CD14-positive monocyte (primary cell): Measurements from ENCODE around the gene TBC1D22A. TPM values are rescaled to one million over a fixed set of nuclear protein-coding genes. Genes with fewer than 3 reads are reported as not detected.

ENCODE experiments used
- DNase-seq, 3 donors: peaks; one replicate each; pipeline ENCODE4 v3.0.0-alpha.2; 2011 to 2022
- H2AFZ ChIP-seq: 2 replicates; pipeline ENCODE4 v1.6.0; 2012; ENCODE audit warnings: mild to moderate bottlenecking, low read depth, low read length, inconsistent platforms; ENCODE audit not compliant: insufficient read depth, poor library complexity, severe bottlenecking
- H3K27ac ChIP-seq, 2 donors: 1 replicate in 1 of 2; 2 replicates in 1 of 2; pipeline ENCODE4 v1.5.1; 2012 to 2013; ENCODE audit warnings: low read length in 2 of 2, control low read depth in 1 of 2, inconsistent platforms in 1 of 2, low read depth in 1 of 2, mild to moderate bottlenecking in 1 of 2
- H3K27me3 ChIP-seq, 2 donors: one replicate each; pipeline versions ENCODE4 v1.6.0 to v1.6.1; 2011 to 2013; ENCODE audit warnings: low read length in 2 of 2; ENCODE audit not compliant: control insufficient read depth in 2 of 2, insufficient read depth in 2 of 2
- H3K36me3 ChIP-seq, 2 donors: replicated peaks in 1 of 2; 1 replicate in 1 of 2; 2 replicates in 1 of 2; pipeline versions ENCODE4 v1.5.1 to v1.6.1; 2012 to 2013; ENCODE audit warnings: low read length in 2 of 2, control low read depth in 1 of 2, inconsistent platforms in 1 of 2, mild to moderate bottlenecking in 1 of 2; ENCODE audit not compliant: insufficient read depth in 2 of 2, control insufficient read depth in 1 of 2
- H3K4me1 ChIP-seq, 2 donors: 1 replicate in 1 of 2; 2 replicates in 1 of 2; pipeline versions ENCODE4 v1.5.1 to v1.6.1; 2012 to 2013; ENCODE audit warnings: low read length in 2 of 2, control low read depth in 1 of 2, inconsistent platforms in 1 of 2, mild to moderate bottlenecking in 1 of 2, moderate library complexity in 1 of 2; ENCODE audit not compliant: insufficient read depth in 2 of 2, control insufficient read depth in 1 of 2
- H3K4me2 ChIP-seq: replicated peaks from 2 replicates; pipeline ENCODE3; 2012; ENCODE audit warnings: low read length, moderate library complexity, mild to moderate bottlenecking; ENCODE audit not compliant: poor library complexity, severe bottlenecking; ENCODE audit errors: extremely low read depth
- H3K4me3 ChIP-seq, 3 experiments: fragments of 200-600 bp in 1 of 3; sonication (generic) in 1 of 3; replicated peaks in 1 of 3; 1 replicate in 2 of 3; 2 replicates in 1 of 3; pipeline ENCODE4 v1.5.1; 2011 to 2013; ENCODE audit warnings: low read length in 3 of 3, mild to moderate bottlenecking in 3 of 3, control low read depth in 2 of 3, low read depth in 2 of 3, inconsistent platforms in 1 of 3, moderate library complexity in 1 of 3
- H3K79me2 ChIP-seq: 2 replicates; pipeline ENCODE4 v1.6.0; 2012; ENCODE audit warnings: mild to moderate bottlenecking, control low read depth, inconsistent platforms, low read length, moderate library complexity; ENCODE audit not compliant: insufficient read depth
- H3K9ac ChIP-seq: 2 replicates; pipeline ENCODE4 v1.6.0; 2017; ENCODE audit warnings: low read length, mild to moderate bottlenecking; ENCODE audit not compliant: insufficient read depth, poor library complexity, severe bottlenecking
- H3K9me3 ChIP-seq, 2 donors: replicated peaks in 1 of 2; 1 replicate in 1 of 2; 2 replicates in 1 of 2; pipeline versions ENCODE4 v1.5.1 to v1.6.1; 2012 to 2013; ENCODE audit warnings: low read length in 2 of 2, control low read depth in 1 of 2; ENCODE audit not compliant: control insufficient read depth in 1 of 2, insufficient read depth in 1 of 2
- H4K20me1 ChIP-seq: 2 replicates; pipeline ENCODE4 v1.6.0; 2012; ENCODE audit warnings: mild to moderate bottlenecking, low read length, control low read depth, moderate library complexity; ENCODE audit not compliant: insufficient read depth
- H3K27ac Mint-ChIP-seq, 7 donors: one replicate each; pipeline ENCODE4 v1.8.0; 2020; ENCODE audit warnings: mild to moderate bottlenecking in 7 of 7, mixed read lengths in 7 of 7, moderate library complexity in 6 of 7, inconsistent platforms in 2 of 7
- H3K27me3 Mint-ChIP-seq, 3 donors: one replicate each; pipeline ENCODE4 v1.8.0; 2021 to 2022; ENCODE audit warnings: low read depth in 3 of 3, mild to moderate bottlenecking in 3 of 3, mixed read lengths in 3 of 3, moderate library complexity in 3 of 3, inconsistent platforms in 1 of 3
- H3K36me3 Mint-ChIP-seq, 2 donors: one replicate each; pipeline ENCODE4 v1.8.0; 2020; ENCODE audit warnings: mixed read lengths in 2 of 2, inconsistent platforms in 1 of 2, mild to moderate bottlenecking in 1 of 2
- H3K4me1 Mint-ChIP-seq: one replicate; pipeline ENCODE4 v1.8.0; 2020; ENCODE audit warnings: mild to moderate bottlenecking, mixed read lengths
- H3K4me3 Mint-ChIP-seq, 2 donors: one replicate each; pipeline ENCODE4 v1.8.0; 2020; ENCODE audit warnings: mild to moderate bottlenecking in 2 of 2, mixed read lengths in 2 of 2, moderate library complexity in 1 of 2
- H3K9me3 Mint-ChIP-seq, 7 donors: one replicate each; pipeline ENCODE4 v1.8.0; 2020 to 2022; ENCODE audit warnings: mixed read lengths in 7 of 7, mild to moderate bottlenecking in 6 of 7, moderate library complexity in 6 of 7, inconsistent platforms in 2 of 7
- CTCF ChIP-seq: fragments of 200-600 bp; IDR thresholded peaks from one replicate; pipeline ENCODE4 v1.8.0; 2022; ENCODE audit warnings: antibody characterized with exemption, mild to moderate bottlenecking
- WGBS: methylation state at CpG from one replicate; pipeline ENCODE4 v1.1.5; 2013; ENCODE audit warnings: missing lambda C conversion rate; ENCODE audit not compliant: insufficient coverage; 5-methylcytosine and 5-hydroxymethylcytosine counted together
- intact Hi-C, 2 donors: fragments of 100-400 bp; cut with micrococcal nuclease; formaldehyde crosslinking; loops; one replicate each; pipeline versions ENCODE4 v1.15.0 to v1.15.1; 2023
- polyA plus RNA-seq, 3 donors: library from polyadenylated mRNA; depleted of rRNA in 1 of 3; unstranded in 2 of 3; stranded (reverse) in 1 of 3; fragments of 300-500 nt in 2 of 3; fragments of >200 nt in 1 of 3; fragmentation: Illumina TruSeq in 2 of 3; gene quantifications; 1 replicate in 2 of 3; 2 replicates in 1 of 3; pipeline ENCODE4 v1.2.3, GENCODE V29; 2012 to 2021

TBC1D22A gene
- polyA plus RNA-seq, 3 donors: 25.9 to 36.2 (median 29.5) TPM

DNA sequence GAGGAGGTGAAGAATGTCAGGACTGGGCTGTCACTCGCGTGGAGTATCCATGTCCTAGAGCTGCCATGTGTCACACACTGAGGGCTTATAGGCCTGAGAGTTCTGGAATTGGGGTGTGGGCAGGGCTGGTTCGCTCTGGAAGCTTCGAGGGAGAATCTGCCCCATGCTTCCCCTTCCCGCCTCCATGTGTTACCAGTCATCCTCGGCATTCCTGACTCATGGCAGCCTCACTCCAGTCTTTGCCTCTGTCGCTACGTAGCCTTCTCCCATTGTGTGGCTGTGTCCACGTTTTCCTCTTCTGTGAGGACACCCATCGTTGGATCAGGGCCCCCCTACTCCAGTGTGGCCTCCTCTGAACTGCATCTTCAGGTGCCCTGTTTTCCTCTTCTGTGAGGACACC is 301.2 kb downstream of the TBC1D22A start:
- Histone ChIP-seq H3K9me3 (no peaks in the 10 kb centered on the region), H3K9ac (no peak overlapping the region), H3K79me2 (no peaks in the 10 kb centered on the region), H3K4me2 (no peak overlapping the region), H3K4me1 (no peaks in the 10 kb centered on the region), H3K27me3 (no peaks in the 10 kb centered on the region), H4K20me1 (peaks cover 24% of the 10 kb centered on the region), H3K36me3 (peaks cover 39 to 53% of the 10 kb centered on the region in 2 donors), H3K4me3 (no peak overlapping the region), H2AFZ (no peak overlapping the region), H3K27ac (no peak overlapping the region)
- H3K4me3 Mint-ChIP-seq: no peak overlapping the region
- peaks cover 59 to 68% of the 10 kb centered on the region in 2 donors for H3K36me3 Mint-ChIP-seq
- intact Hi-C loops: no loop called here
- H3K9me3 Mint-ChIP-seq: peaks cover 0 to 2% (median 0%) of the 10 kb centered on the region in 7 donors
- H3K4me1 Mint-ChIP-seq: no peaks in the 10 kb centered on the region
- TF ChIP-seq CTCF: no peak
- peaks cover under 1 to 1% (median 1%) of the 10 kb centered on the region in 3 donors for H3K27me3 Mint-ChIP-seq
- no peak overlapping the region for H3K27ac Mint-ChIP-seq
- DNase-seq: no peak
- WGBS: 93% methylated on average over 8 of the region's 10 CpGs

- no peaks in the 10 kb centered on the region for H3K27me3 ChIP-seq
- 88% methylated on average over 18 of the region's 19 CpGs for WGBS
- Mint-ChIP-seq H3K4me1 (no peaks in the 10 kb centered on the region), H3K4me3 (no peak overlapping the region), H3K9me3 (peaks cover 0 to 2% (median 0%) of the 10 kb centered on the region in 7 donors), H3K27me3 (peaks cover 1% of the 10 kb centered on the region in 3 donors), H3K36me3 (peaks cover 55 to 66% of the 10 kb centered on the region in 2 donors), H3K27ac (peak overlapping the region in 1 of 7 donors; percentile 27)
- H3K4me3 ChIP-seq: no peak overlapping the region
- no peaks in the 10 kb centered on the region for H3K4me1 ChIP-seq
- no peak for DNase-seq
- intact Hi-C loops: no loop called here
- no peak overlapping the region for H3K27ac ChIP-seq
- H3K79me2 ChIP-seq: no peaks in the 10 kb centered on the region
- TF ChIP-seq CTCF: no peak
- H4K20me1 ChIP-seq: peaks cover 27% of the 10 kb centered on the region
- no peak overlapping the region for H3K4me2 ChIP-seq
- no peaks in the 10 kb centered on the region for H3K9me3 ChIP-seq
- peaks cover 37 to 48% of the 10 kb centered on the region in 2 donors for H3K36me3 ChIP-seq
- H2AFZ ChIP-seq: no peak overlapping the region
- H3K9ac ChIP-seq: no peak overlapping the region
Measured at GRCh38 chr22:47064016-47064415, 301.6 kb downstream of the TBC1D22A start.
